HL-60 (cell line): ENCODE results near the gene CTNNA3.

Experiments
- CTCF ChIP-seq: IDR thresholded peaks from one replicate; pipeline ENCODE4 v1.5.1; 2011; ENCODE audit warnings: low read length, control low read depth, inconsistent platforms; ENCODE audit not compliant: insufficient read depth
- POLR2AphosphoS5 ChIP-seq: IDR thresholded peaks from 2 replicates; pipeline ENCODE4 v1.6.1; 2012; ENCODE audit warnings: low read depth

GRCh38 chr10:67608001-67608400 lies 88.0 kb downstream of the CTNNA3 start:
- TF ChIP-seq CTCF (no peak), POLR2AphosphoS5 (no peak)
